Fibroblast of lung (primary cell): ENCODE results near the gene KRT2. TPM values are rescaled to one million over a fixed set of nuclear protein-coding genes. Genes with fewer than 3 reads are reported as not detected.

Experiments
- DNase-seq, 2 donors: peaks; one replicate each; pipeline versions ENCODE4 v3.0.0 to v3.0.0-alpha.2; 2010; ENCODE audit warnings: low read depth in 2 of 2
- H2AFZ ChIP-seq: 2 replicates; pipeline ENCODE4 v1.5.1; 2012; ENCODE audit warnings: low read length, control low read depth, inconsistent platforms
- H3K27ac ChIP-seq: 2 replicates; pipeline ENCODE4 v1.5.1; 2011; ENCODE audit warnings: low read length, control low read depth; ENCODE audit not compliant: insufficient read depth
- H3K27me3 ChIP-seq: 2 replicates; pipeline ENCODE4 v1.5.1; 2011; ENCODE audit warnings: mild to moderate bottlenecking, low read length; ENCODE audit not compliant: control insufficient read depth, insufficient read depth
- H3K36me3 ChIP-seq: 2 replicates; pipeline ENCODE4 v1.5.1; 2011; ENCODE audit warnings: low read length; ENCODE audit not compliant: control insufficient read depth, insufficient read depth
- H3K4me1 ChIP-seq: 2 replicates; pipeline ENCODE4 v1.5.1; 2011; ENCODE audit warnings: low read length; ENCODE audit not compliant: control insufficient read depth, insufficient read depth; ENCODE audit errors: extremely low read depth
- H3K4me2 ChIP-seq: 2 replicates; pipeline ENCODE4 v1.5.1; 2011; ENCODE audit warnings: low read length, control low read depth; ENCODE audit not compliant: insufficient read depth; ENCODE audit errors: extremely low read depth
- H3K4me3 ChIP-seq, 4 experiments: fragments of 200-600 bp in 1 of 4; sonication (generic) in 1 of 4; replicated peaks in 1 of 4; 2 replicates each; pipeline ENCODE4 v1.5.1; 2011 to 2016; ENCODE audit warnings: low read length in 4 of 4, low read depth in 3 of 4, mild to moderate bottlenecking in 3 of 4, control low read depth in 2 of 4, inconsistent platforms in 1 of 4, mixed read lengths in 1 of 4; ENCODE audit not compliant: insufficient read depth in 1 of 4; ENCODE audit errors: control extremely low read depth in 1 of 4
- H3K79me2 ChIP-seq: 2 replicates; pipeline ENCODE4 v1.5.1; 2012; ENCODE audit warnings: mild to moderate bottlenecking, low read length, inconsistent platforms; ENCODE audit not compliant: control insufficient read depth, insufficient read depth
- H3K9ac ChIP-seq: 2 replicates; pipeline ENCODE4 v1.5.1; 2011; ENCODE audit warnings: mild to moderate bottlenecking, low read length, control low read depth; ENCODE audit not compliant: insufficient read depth
- H3K9me3 ChIP-seq: 2 replicates; pipeline ENCODE4 v1.5.1; 2012; ENCODE audit warnings: low read depth, low read length; ENCODE audit not compliant: control insufficient read depth, insufficient read depth
- H4K20me1 ChIP-seq: 2 replicates; pipeline ENCODE4 v1.5.1; 2011; ENCODE audit warnings: low read length; ENCODE audit not compliant: control insufficient read depth, insufficient read depth; ENCODE audit errors: extremely low read depth
- CTCF ChIP-seq, 2 donors: IDR thresholded peaks in 1 of 2; conservative IDR thresholded peaks in 1 of 2; 1 replicate in 1 of 2; 2 replicates in 1 of 2; pipeline ENCODE4 v1.5.1; 2011 to 2012; ENCODE audit warnings: low read length in 2 of 2, control low read depth in 1 of 2, inconsistent platforms in 1 of 2, low read depth in 1 of 2, mild to moderate bottlenecking in 1 of 2
- EZH2 ChIP-seq: IDR thresholded peaks from 2 replicates; pipeline ENCODE4 v1.5.1; 2012; ENCODE audit warnings: low read length, control low read depth, mild to moderate bottlenecking; ENCODE audit errors: missing control alignments
- polyA plus RNA-seq, 2 donors: library from polyadenylated mRNA; depleted of rRNA in 1 of 2; stranded (reverse) in 1 of 2; unstranded in 1 of 2; fragments of >200 nt; gene quantifications; 2 replicates each; pipeline ENCODE4 v1.2.1, GENCODE V29; 2011 to 2012; ENCODE audit warnings: missing spikeins in 1 of 2
- total RNA-seq: library from RNA; depleted of rRNA; stranded (reverse); fragments of >200 nt; gene quantifications from 2 replicates; pipeline ENCODE4 v1.2.1, GENCODE V29; 2014

The KRT2 gene
- total and polyA plus RNA-seq, 2 donors (not counting 1 experiment from before 2014, with no cell fraction given) = not detected

GRCh38 chr12:52673713-52674432, 21.9 kb upstream of the KRT2 start:
- Histone ChIP-seq H3K4me2 (no peak overlapping the region), H2AFZ (no peak overlapping the region), H3K27ac (no peak overlapping the region), H3K9ac (no peak overlapping the region), H3K4me3 (no peak overlapping the region), H3K79me2 (no peaks in the 10 kb centered on the region), H3K4me1 (no peaks in the 10 kb centered on the region), H3K36me3 (no peaks in the 10 kb centered on the region), H3K9me3 (no peaks in the 10 kb centered on the region), H4K20me1 (no peaks in the 10 kb centered on the region), H3K27me3 (peaks cover 2% of the 10 kb centered on the region)
- no peak for DNase-seq
- TF ChIP-seq EZH2 (no peak), CTCF (conservative IDR thresholded peaks at IDR 0.05 in 1 of 2, IDR thresholded peaks at IDR 0.05 in 1 of 2; ENCODE audit: low read depth in 1 of 2, low read length in 2 of 2) (no peak)

DNA sequence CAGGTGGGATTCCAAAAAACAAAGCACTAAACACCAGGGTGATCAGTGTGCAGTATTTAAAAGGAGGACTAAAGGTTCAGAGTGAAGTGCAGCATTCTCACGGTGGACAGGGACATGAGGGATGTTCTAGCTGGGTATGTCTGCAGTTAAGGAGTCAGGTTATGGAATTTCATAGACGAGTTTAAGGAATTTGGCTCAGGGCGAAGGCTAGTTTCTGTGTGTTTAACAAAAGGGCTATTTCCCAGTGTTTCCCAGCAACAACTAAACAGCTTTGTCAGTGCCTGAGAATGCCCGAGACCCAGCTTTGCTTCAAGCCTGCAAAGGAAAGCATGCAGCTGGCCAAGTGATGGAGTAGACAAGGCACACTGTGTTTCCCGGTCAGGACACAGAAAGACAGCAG, 21.2 kb upstream of the KRT2 start:
- Histone ChIP-seq H3K36me3 (no peaks in the 10 kb centered on the region), H3K27me3 (peaks cover 2% of the 10 kb centered on the region), H3K4me1 (no peaks in the 10 kb centered on the region), H3K27ac (no peak overlapping the region), H3K4me3 (no peak overlapping the region), H3K4me2 (no peak overlapping the region), H3K9ac (no peak overlapping the region), H4K20me1 (no peaks in the 10 kb centered on the region), H3K79me2 (no peaks in the 10 kb centered on the region), H2AFZ (no peak overlapping the region), H3K9me3 (no peaks in the 10 kb centered on the region)
- no peak for DNase-seq
- TF ChIP-seq EZH2 (no peak), CTCF (conservative IDR thresholded peaks at IDR 0.05 in 1 of 2, IDR thresholded peaks at IDR 0.05 in 1 of 2; ENCODE audit: low read depth in 1 of 2, low read length in 2 of 2) (no peak)

- no peaks in the 10 kb centered on the region for H4K20me1 ChIP-seq
- no peak overlapping the region for H3K4me2 ChIP-seq
- TF ChIP-seq CTCF (conservative IDR thresholded peaks at IDR 0.05 in 1 of 2, IDR thresholded peaks at IDR 0.05 in 1 of 2; ENCODE audit: low read depth in 1 of 2, low read length in 2 of 2) (no peak), EZH2 (no peak)
- no peak overlapping the region for H2AFZ ChIP-seq
- H3K27ac ChIP-seq = no peak overlapping the region
- no peaks in the 10 kb centered on the region for H3K4me1 ChIP-seq
- peaks cover 2% of the 10 kb centered on the region for H3K27me3 ChIP-seq
- H3K79me2 ChIP-seq = no peaks in the 10 kb centered on the region
- no peak overlapping the region for H3K9ac ChIP-seq
- no peak overlapping the region for H3K4me3 ChIP-seq
- no peaks in the 10 kb centered on the region for H3K9me3 ChIP-seq
- DNase-seq = peak in 1 of 2 donors; percentile 27
- no peaks in the 10 kb centered on the region for H3K36me3 ChIP-seq
Measured at GRCh38 chr12:52672321-52672933, 20.4 kb upstream of the KRT2 start.
